H1 (cell line): Measurements from ENCODE around the gene MEP1A.

Experiments
- JUND ChIP-seq: IDR thresholded peaks from 2 replicates; pipeline ENCODE4 v1.6.1; 2011; ENCODE audit warnings: mild to moderate bottlenecking, improper control_type of control experiment, low read length
- TF ChIP-seq, protein P1 (sequence below), 3 experiments: IDR thresholded peaks; 1 replicate in 2 of 3; 2 replicates in 1 of 3; pipeline versions ENCODE4 v1.5.1 to v1.6.1; 2011; ENCODE audit warnings: low read length in 3 of 3, mild to moderate bottlenecking in 3 of 3, inconsistent platforms in 2 of 3, low read depth in 1 of 3, moderate library complexity in 1 of 3; ENCODE audit not compliant: insufficient read depth in 1 of 3; ENCODE audit errors: control extremely low read depth in 1 of 3

DNA sequence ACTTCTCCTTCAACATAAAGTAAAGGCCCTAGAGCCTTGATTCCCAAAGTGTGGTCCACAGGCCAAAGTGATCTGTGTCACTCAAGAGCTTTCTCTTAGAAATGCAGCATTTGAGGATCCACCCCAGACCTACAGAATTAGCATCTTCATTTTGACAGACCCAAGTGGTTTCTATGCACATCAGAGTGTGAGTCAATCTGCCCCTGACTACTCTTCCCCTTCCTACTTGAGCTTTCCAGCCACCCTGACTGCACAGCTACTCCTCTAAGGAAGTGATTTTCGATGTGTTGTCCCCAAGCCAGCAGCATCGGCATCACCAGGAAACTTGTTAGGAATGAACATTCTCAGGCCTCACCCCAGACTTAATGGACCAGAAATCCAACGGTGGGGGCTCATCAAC is 2.6 kb downstream of the MEP1A start:
- no peak for TF ChIP-seq JUND
- TF ChIP-seq, protein P1, sequence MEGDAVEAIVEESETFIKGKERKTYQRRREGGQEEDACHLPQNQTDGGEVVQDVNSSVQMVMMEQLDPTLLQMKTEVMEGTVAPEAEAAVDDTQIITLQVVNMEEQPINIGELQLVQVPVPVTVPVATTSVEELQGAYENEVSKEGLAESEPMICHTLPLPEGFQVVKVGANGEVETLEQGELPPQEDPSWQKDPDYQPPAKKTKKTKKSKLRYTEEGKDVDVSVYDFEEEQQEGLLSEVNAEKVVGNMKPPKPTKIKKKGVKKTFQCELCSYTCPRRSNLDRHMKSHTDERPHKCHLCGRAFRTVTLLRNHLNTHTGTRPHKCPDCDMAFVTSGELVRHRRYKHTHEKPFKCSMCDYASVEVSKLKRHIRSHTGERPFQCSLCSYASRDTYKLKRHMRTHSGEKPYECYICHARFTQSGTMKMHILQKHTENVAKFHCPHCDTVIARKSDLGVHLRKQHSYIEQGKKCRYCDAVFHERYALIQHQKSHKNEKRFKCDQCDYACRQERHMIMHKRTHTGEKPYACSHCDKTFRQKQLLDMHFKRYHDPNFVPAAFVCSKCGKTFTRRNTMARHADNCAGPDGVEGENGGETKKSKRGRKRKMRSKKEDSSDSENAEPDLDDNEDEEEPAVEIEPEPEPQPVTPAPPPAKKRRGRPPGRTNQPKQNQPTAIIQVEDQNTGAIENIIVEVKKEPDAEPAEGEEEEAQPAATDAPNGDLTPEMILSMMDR (IDR thresholded peaks at IDR 0.05; ENCODE audit: control extremely low read depth in 1 of 3, insufficient read depth in 1 of 3, low read depth in 1 of 3, low read length in 3 of 3), result no peak
